ENCODE results near the gene MAP2K5. TPM values are rescaled to one million over a fixed set of nuclear protein-coding genes. Genes with fewer than 3 reads are reported as not detected.

Gene MAP2K5
- total and polyA plus RNA-seq, 8 donors, result 13.5 to 25.0 (median 20.8) TPM

- no peak for TF ChIP-seq CTCF (IDR thresholded peaks at IDR 0.05)
- DNase-seq, result no peak
- Histone ChIP-seq H3K9me3 (no peaks in the 10 kb centered on the region), H3K27me3 (no peaks in the 10 kb centered on the region), H3K4me1 (no peaks in the 10 kb centered on the region), H3K36me3 (peaks cover 0 to 12% of the 10 kb centered on the region in 2 donors), H3K4me3 (no peak overlapping the region), H3K27ac (no peak overlapping the region)
- no peak for ATAC-seq
- intact Hi-C loops (cut with DNase I), result no loop called here
Observed at GRCh38 chr15:67563092-67563491, 20.6 kb downstream of the MAP2K5 start.

- H3K9me3 ChIP-seq, result no peaks in the 10 kb centered on the region
- no peak for TF ChIP-seq CTCF (IDR thresholded peaks at IDR 0.05)
- no peaks in the 10 kb centered on the region for H3K4me1 ChIP-seq
- no peak overlapping the region for H3K4me3 ChIP-seq
- DNase-seq (no peak), ATAC-seq (no peak)
- intact Hi-C loops (cut with DNase I), result no loop called here
- no peak overlapping the region for H3K27ac ChIP-seq
- no peaks in the 10 kb centered on the region for H3K27me3 ChIP-seq
- H3K36me3 ChIP-seq, result peaks cover 0 to 2% of the 10 kb centered on the region in 2 donors
Observed at GRCh38 chr15:67564021-67564967, 21.8 kb downstream of the MAP2K5 start.

- no peaks in the 10 kb centered on the region for H3K4me1 ChIP-seq
- DNase-seq (no peak), ATAC-seq (no peak)
- intact Hi-C loops (cut with DNase I), result no loop called here
- H3K4me3 ChIP-seq, result no peak overlapping the region
- H3K9me3 ChIP-seq, result no peaks in the 10 kb centered on the region
- no peak for TF ChIP-seq CTCF (IDR thresholded peaks at IDR 0.05)
- H3K27ac ChIP-seq, result no peak overlapping the region
- no peaks in the 10 kb centered on the region for H3K27me3 ChIP-seq
- peaks cover 0 to 5% of the 10 kb centered on the region in 2 donors for H3K36me3 ChIP-seq
Observed at GRCh38 chr15:67564968-67565345, 22.5 kb downstream of the MAP2K5 start.

GRCh38 chr15:67569668-67570067 lies 27.2 kb downstream of the MAP2K5 start:
- no peak for TF ChIP-seq CTCF (IDR thresholded peaks at IDR 0.05)
- DNase-seq (no peak), ATAC-seq (no peak)
- Histone ChIP-seq H3K4me1 (peaks cover 0 to 4% of the 10 kb centered on the region in 2 donors), H3K4me3 (no peak overlapping the region), H3K27ac (no peak overlapping the region), H3K9me3 (no peaks in the 10 kb centered on the region), H3K36me3 (peaks cover 0 to 10% of the 10 kb centered on the region in 2 donors), H3K27me3 (no peaks in the 10 kb centered on the region)
- intact Hi-C loops (cut with DNase I), result no loop called here

- no peak overlapping the region for H3K27ac ChIP-seq
- intact Hi-C loops (cut with DNase I), result no loop called here
- no peaks in the 10 kb centered on the region for H3K27me3 ChIP-seq
- peaks cover 0 to 10% of the 10 kb centered on the region in 2 donors for H3K36me3 ChIP-seq
- ATAC-seq (no peak), DNase-seq (no peak)
- no peaks in the 10 kb centered on the region for H3K9me3 ChIP-seq
- no peak overlapping the region for H3K4me3 ChIP-seq
- peaks cover 0 to 12% of the 10 kb centered on the region in 2 donors for H3K4me1 ChIP-seq
- no peak for TF ChIP-seq CTCF (IDR thresholded peaks at IDR 0.05)
Observed at GRCh38 chr15:67570875-67571647, 28.6 kb downstream of the MAP2K5 start.

Data from left lung (tissue), 10 donors.